ENCODE data around the gene OTUB1. TPM values are rescaled to one million over a fixed set of nuclear protein-coding genes. Genes with fewer than 3 reads are reported as not detected.

OTUB1 gene
- total RNA-seq, 1 experiment from 2014 or later, result 140 TPM

GRCh38 chr11:64004590-64004984, 18.3 kb downstream of the OTUB1 start:
- DNase-seq (ENCODE audit: low spot score), result no peak

GRCh38 chr11:64005691-64006090, 19.5 kb downstream of the OTUB1 start:
- no peak for DNase-seq (ENCODE audit: low spot score)

GRCh38 chr11:64006398-64006797, 20.2 kb downstream of the OTUB1 start:
- DNase-seq (ENCODE audit: low spot score), result no peak

- peak; percentile 49 for DNase-seq (ENCODE audit: low spot score)
These were observed 21.0 kb downstream of the OTUB1 start for GRCh38 chr11:64007160-64007628.

- peak; percentile 67 for DNase-seq (ENCODE audit: low spot score)
These were observed 21.5 kb downstream of the OTUB1 start for GRCh38 chr11:64007629-64008282.

- no peak for DNase-seq (ENCODE audit: low spot score)
These were observed 22.2 kb downstream of the OTUB1 start for GRCh38 chr11:64008283-64008913.

GRCh38 chr11:64008914-64009633, 22.8 kb downstream of the OTUB1 start:
- no peak for DNase-seq (ENCODE audit: low spot score)

- no peak for DNase-seq (ENCODE audit: low spot score)
These were observed 23.5 kb downstream of the OTUB1 start for GRCh38 chr11:64009710-64010109.

GRCh38 chr11:64010783-64011182, 24.5 kb downstream of the OTUB1 start:
- DNase-seq (ENCODE audit: low spot score), result no peak

GRCh38 chr11:64011371-64011770, 25.1 kb downstream of the OTUB1 start:
- DNase-seq (ENCODE audit: low spot score), result no peak

GRCh38 chr11:64013141-64013896, 27.1 kb downstream of the OTUB1 start:
- DNase-seq (ENCODE audit: low spot score), result no peak

GRCh38 chr11:64014356-64014755, 28.1 kb downstream of the OTUB1 start:
- no peak for DNase-seq (ENCODE audit: low spot score)

GRCh38 chr11:64015510-64015909, 29.3 kb downstream of the OTUB1 start:
- DNase-seq (ENCODE audit: low spot score), result no peak

- DNase-seq (ENCODE audit: low spot score), result no peak
These were observed 30.0 kb downstream of the OTUB1 start for GRCh38 chr11:64015935-64016845.

- DNase-seq (ENCODE audit: low spot score), result no peak
These were observed 31.6 kb downstream of the OTUB1 start for GRCh38 chr11:64017945-64018224.

GRCh38 chr11:64018310-64018709, 32.1 kb downstream of the OTUB1 start:
- DNase-seq (ENCODE audit: low spot score), result peak; percentile 57

GRCh38 chr11:64019106-64020037, 33.1 kb downstream of the OTUB1 start:
- DNase-seq (ENCODE audit: low spot score), result no peak

GRCh38 chr11:64020976-64021756, 34.9 kb downstream of the OTUB1 start:
- DNase-seq (ENCODE audit: low spot score), result no peak

- DNase-seq (ENCODE audit: low spot score), result no peak
These were observed 35.5 kb downstream of the OTUB1 start for GRCh38 chr11:64021757-64022093.

All from HT-29 (cell line).